ENCODE measurements around the gene AFAP1L2.

The AFAP1L2 gene

DNA sequence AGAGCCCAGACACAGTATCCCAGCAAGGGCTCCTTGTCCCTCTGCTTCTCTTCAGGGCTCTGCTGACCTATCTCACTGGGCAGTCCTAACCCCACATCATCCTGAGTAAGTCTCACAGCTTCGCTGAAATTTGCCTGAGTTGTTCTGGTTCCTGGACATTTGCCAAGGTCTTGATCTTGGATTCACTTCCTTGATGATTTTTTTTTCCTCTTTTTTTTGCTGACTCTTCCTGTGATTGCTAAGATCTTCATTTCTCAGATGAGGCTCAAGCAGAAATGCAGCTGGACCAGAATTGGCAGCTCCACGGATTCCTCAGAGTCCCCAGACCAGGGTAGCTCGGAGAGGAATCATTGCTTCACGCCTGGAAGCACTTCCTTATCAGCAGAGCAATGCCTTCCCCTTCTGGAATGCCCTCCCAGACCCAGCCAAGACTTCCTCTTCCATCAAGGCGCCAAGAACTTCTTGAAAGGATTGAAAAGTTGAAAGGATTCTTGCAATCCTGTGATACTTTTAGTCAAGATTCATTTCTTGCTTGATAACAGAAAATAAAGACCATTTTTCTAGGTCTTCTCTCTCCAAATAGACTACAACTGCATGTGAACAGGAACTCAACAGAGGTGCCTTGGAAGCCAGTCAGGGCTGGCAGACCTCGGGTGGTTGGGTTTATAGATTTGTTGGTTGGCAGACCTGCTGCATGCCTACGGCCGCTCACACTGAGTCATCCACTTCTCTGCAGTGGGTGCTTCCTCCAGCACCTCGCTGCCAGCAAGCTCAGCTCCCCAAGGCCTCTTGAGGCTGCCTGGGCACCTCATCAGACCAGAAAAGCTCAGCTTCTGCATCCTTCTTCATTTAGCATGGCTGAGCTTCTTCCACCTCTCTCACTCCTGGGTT lies 8.8 kb upstream of the AFAP1L2 start:
- DNase-seq, result no peak

- no peak for DNase-seq
Measured at GRCh38 chr10:114408968-114409444, 4.7 kb upstream of the AFAP1L2 start.

DNA sequence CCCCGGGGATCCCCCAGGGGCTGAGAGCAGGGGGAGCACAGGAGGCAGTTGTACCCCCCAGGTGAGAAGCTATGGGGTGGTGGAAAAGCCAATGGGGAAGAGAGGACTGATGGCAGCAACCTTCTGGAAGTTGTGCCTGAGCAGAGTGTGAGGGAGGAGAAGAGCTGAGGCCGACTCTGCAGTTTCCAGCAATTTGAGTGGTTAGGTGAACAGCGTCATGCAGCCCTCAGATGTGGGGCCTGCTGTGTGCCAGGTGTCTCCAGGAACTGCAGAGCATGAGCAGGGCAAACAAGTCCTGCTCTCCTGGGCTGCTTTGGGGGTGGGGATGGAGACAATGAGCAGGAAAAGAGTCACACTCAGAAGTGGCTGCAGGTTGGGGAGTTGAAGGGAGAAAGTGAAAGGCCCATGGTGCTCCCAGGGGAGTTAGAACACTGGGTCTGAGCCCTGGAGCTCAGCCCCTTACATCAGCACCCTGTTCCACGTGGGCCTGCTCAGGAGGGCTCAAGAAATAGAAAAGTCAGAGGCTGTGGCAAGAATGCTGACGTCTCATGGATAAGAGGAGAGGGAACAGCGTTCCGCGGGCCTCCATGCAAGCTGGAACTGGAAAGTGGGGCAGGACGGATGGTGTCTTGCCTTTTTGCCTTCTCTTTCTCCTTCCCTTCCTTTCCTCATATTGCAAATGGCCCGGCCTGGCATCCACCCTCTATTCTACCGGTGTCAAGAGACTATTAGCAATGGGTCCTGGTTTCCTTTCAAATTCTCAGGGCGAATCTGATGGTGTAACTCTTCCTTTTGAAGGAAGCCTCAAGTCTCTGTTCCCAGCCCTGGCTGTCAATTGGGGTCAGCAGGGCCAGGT lies 4.0 kb upstream of the AFAP1L2 start:
- DNase-seq, result no peak

- DNase-seq, result no peak
Measured at GRCh38 chr10:114406455-114406854, 2.2 kb upstream of the AFAP1L2 start.

GRCh38 chr10:114405011-114405350 lies 679 bp upstream of the AFAP1L2 start:
- no peak for DNase-seq

GRCh38 chr10:114403541-114404161 lies 651 bp downstream of the AFAP1L2 start:
- no peak for DNase-seq

GRCh38 chr10:114402871-114403540 lies 1.3 kb downstream of the AFAP1L2 start:
- DNase-seq, result no peak

GRCh38 chr10:114402233-114402632 lies 2.1 kb downstream of the AFAP1L2 start:
- DNase-seq, result no peak

- DNase-seq, result no peak
Measured at GRCh38 chr10:114401195-114401791, 3.0 kb downstream of the AFAP1L2 start.

DNA sequence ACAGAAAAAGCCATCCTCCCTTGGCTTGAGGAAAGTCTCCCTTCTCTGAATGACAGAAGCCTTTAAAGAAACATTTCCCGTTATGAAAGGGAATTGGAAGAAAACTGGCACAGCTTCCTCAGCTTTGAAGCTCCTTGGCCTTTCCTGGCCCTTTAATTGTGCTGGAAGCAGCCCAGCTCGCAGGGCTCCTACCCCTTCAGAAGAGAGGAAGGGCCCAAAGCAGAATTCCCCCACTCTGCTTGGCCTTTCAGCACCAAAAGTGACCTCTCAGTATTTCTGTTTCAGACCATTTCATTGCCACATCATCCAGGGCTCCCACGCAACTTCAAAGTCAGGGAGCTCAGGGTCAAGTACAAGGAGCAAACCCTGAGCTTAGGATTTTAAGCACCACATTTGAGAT lies 4.2 kb downstream of the AFAP1L2 start:
- no peak for DNase-seq

DNA sequence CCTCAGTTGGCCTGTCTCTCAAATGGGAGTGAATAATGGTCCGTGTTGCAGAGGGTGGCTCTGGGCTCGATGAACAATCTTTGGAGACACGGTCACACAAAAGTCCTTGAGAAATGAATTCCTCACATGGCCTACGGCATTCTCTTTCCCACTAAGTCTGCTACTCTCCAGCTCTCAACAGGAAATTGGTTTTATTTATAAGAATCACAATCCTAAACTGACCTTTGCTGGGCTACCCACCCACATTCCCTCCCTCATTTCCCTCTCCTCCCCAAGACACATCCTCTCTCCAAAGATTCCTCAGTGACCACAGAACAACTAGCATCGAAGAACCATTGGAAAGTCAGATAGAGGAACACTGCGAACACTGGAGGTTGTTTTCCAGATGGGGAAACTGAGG lies 4.7 kb downstream of the AFAP1L2 start:
- no peak for DNase-seq

DNA sequence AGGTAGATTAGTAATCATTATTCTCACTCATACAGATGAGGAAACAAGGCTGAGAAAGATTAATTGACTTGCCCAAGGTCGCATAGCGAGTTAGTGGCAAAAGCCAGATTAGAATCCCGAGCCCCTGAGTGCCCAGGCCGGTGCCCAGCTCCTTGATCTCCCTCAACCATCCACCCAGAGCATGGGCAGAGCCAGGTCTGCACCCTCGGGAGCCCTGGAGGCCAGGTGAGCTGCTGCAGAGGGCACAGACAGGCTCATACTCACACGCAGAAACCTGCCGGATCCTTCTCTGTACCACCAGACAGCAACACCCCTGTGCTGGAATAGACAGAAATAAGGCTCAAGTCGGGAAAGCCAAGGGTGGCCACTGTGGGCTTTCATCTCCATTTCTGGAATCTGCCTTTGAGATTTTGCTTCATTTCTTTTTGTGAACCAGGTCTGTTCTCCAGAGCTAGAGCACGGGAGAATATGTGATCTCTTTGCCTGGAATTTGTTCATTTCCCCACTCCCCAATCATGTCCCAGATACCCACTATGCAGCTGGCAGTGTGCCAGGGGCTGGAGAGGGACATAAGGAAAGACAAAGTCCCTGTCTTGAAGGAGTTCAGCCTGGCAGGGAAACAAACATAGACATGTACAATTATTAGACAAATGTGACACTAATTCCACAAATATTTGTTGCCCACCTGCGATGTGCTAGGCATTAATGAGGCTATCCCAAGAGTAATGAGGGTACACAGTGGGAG lies 5.5 kb downstream of the AFAP1L2 start:
- DNase-seq, result no peak

DNA sequence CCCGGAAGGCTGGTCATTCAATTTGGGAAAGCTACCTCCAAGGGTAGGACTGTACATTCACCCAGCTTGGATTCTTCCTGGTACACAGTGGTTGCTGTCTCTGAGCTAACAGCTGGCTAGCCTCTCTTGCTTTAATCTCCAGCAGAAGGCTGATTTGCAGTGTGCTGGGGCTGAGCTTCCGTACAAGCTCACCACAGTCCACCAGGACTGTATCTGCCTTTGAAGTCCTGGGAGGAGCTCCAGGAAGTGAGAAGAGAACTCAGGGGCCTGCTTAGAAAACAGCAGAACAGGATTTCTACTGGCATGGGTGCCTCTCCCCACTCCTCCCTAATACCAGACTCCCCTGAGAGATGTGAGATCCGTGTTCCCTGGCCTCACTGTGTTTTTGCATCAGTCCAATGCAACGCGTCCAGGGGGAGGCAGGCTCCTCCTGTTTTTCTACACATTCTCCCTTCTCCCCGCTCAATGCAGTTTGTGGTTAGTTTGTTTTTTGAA lies 6.6 kb downstream of the AFAP1L2 start:
- no peak for DNase-seq

DNA sequence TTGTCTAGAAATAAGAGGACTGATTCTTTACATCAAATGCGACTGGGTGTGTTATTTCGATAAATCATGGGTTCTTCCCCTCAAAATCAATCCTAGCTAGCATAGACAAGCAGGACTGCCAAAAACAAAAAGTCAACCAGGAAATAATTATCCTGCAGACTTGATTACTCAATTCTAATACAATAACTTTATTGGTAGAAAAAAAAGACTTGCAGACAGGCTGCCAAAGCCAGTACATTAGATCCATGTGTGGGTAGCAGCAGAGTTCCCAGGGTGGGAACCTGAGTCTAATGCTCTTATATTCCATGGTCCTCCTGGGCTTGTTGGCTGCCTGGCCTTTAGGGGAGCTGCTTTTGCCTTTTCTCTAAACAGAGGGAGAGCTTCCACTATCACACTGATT lies 7.8 kb downstream of the AFAP1L2 start:
- no peak for DNase-seq

DNA sequence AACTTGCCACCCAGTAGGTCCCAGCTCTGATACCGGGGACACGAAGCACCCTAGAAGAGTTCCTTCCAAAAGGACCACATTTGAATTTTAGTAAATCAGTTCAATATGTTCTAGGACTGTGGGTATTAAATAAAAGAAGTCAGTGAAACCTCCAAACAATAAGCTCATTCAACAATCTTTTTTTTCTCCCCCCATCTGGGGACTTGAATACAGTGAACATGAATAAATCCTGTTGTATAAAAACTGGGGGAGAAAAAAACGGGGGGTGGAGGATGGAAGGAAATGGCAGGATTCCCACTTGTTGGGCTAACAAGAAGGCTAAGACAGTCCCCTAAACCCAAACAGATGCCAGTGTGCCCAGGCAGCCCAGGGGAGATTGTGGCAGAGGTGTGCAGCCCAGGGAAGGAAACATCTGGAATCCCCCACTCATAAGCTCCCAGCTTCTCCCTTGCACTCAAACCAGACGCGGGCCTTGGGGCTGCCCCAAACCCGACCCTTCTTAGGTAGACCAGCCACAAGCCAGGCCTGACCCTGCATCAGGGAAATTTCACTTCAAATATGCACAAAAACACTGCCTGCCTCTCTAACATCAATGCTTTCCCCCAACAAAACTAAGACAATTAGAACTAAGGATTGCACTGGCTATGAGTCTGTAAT lies 8.8 kb downstream of the AFAP1L2 start:
- no peak for DNase-seq

DNA sequence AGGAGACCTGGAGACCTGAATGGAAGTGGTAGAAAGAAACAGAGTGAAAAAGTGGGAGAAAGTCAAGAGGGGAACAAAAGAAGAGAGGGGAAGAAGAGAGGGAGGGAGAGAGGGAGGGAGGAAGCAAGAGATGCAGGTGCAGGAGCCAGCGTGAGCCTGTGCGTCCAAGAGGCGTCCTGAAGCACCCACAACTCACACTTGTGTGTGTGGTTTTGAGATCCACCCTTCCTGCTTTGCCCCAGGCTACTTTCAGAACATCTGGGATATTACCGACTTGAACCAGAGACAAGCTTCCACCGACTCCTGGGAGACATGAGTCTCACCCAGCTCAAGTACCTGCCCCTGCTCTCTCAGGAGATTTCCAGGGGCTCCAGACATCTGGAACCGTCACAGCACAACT lies 9.8 kb downstream of the AFAP1L2 start:
- DNase-seq, result no peak

DNA sequence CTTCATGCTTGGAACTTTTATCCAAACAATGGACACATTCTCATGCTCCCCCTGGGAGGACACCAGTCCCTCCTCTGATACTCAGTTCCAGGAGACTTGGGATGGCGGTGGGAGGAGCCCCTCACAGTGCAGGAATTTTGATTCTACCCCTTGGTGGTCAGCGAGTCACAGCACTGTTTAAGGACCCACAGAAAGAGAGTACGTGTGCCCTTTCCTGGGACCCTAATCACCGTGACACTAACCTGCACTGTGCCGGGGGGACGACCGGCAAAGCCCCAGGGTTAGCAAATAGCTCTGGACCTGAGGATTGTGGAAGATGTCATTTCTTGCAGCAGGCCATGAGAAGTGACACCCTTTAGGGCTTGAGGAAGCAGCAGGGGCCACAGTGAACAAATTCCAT lies 10.4 kb downstream of the AFAP1L2 start:
- no peak for DNase-seq

- no peak for DNase-seq
Measured at GRCh38 chr10:114393482-114393881, 10.8 kb downstream of the AFAP1L2 start.

DNA sequence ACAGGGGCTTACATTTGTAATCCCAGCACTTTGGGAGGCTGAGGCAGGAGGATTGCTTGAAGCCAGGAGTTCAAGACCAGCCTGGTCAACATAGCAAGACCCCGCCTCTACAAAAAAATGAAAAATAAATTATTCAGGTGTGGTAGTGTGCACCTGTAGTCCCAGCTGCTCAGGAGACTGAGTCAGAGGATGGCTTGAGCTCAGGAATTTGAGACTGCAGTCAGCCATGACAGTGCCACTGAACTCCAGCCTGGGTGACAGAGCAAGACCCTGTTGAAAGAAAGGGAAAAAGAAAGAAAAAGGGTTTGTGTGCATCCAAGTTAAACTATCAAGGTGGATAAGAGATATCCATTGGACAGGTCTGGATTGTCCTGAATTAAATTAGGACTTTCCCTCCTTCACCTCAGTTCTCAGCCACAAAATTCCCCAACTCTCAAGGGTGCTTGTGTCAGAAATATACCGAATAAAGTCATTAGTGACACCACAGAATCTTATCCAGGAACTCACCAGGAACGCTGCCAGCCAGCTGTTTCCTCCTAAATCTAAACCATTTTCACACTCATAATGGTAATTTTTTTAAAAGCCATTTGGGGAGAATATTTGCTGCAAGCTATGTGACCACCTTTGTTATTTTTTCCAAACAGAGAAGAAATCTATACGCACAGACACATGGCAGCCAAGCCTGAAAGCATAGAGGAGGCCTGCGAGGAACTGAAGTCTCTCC lies 12.0 kb downstream of the AFAP1L2 start:
- no peak for DNase-seq

DNA sequence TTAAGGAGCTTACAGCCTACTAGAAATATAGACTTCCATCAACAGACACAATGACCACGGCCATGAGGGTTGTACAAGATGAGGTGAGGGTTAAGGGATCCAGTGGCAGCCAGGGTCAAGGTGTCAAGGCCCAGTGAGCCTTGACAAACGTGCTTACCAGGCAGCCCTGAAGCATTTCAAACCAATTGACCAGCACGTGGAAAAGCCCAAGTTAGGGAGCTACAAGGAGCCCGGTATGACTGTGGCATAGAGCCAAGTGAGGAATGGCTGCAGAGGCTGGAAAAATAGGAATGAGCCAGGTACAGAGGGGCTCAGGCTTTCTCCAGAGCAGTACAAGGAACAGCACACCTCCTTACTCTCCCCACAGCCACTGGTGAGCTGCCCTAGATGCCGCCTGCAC lies 12.7 kb downstream of the AFAP1L2 start:
- DNase-seq, result no peak

All from NCI-H2029 treated with DMSO at 0.1 percent for 48 hours (cell line).